ENCODE measurements around the gene MORN1.

MORN1 gene

GRCh38 chr1:2438038-2438437 lies 46.7 kb upstream of the MORN1 start:
- no peak for TF ChIP-seq EGR1 (IDR thresholded peaks at IDR 0.05)
- no peak for TF ChIP-seq RAD21 (IDR thresholded peaks at IDR 0.05; ENCODE audit: low read depth)
- no peak for TF ChIP-seq YY1 (IDR thresholded peaks at IDR 0.05; ENCODE audit: low read depth)
- no peak for TF ChIP-seq TAF1 (IDR thresholded peaks at IDR 0.05; ENCODE audit: low read depth)
- no peak for TF ChIP-seq MAX (IDR thresholded peaks at IDR 0.05)
- no peak for TF ChIP-seq EP300 (IDR thresholded peaks at IDR 0.05; ENCODE audit: borderline replicate concordance)
- no peak for TF ChIP-seq REST (IDR thresholded peaks at IDR 0.05; ENCODE audit: low read depth)
- no peak for TF ChIP-seq FOXM1 (IDR thresholded peaks at IDR 0.05; ENCODE audit: borderline replicate concordance, low read depth)
- TF ChIP-seq CREB1 (IDR thresholded peaks at IDR 0.05; ENCODE audit: low read depth) = no peak
- no peak for TF ChIP-seq ZBTB7A (IDR thresholded peaks at IDR 0.05; ENCODE audit: low read depth)
- TF ChIP-seq CEBPB (IDR thresholded peaks at IDR 0.05) = no peak
- TF ChIP-seq NFIC (IDR thresholded peaks at IDR 0.05) = no peak
- no peak for TF ChIP-seq TEAD4 (IDR thresholded peaks at IDR 0.05)
- no peak for TF ChIP-seq USF1 (IDR thresholded peaks at IDR 0.05)
- no peak for TF ChIP-seq TCF12 (IDR thresholded peaks at IDR 0.05; ENCODE audit: low read depth)

- TF ChIP-seq TAF1 (IDR thresholded peaks at IDR 0.05; ENCODE audit: low read depth) = no peak
- TF ChIP-seq CREB1 (IDR thresholded peaks at IDR 0.05; ENCODE audit: low read depth) = no peak
- no peak for TF ChIP-seq RAD21 (IDR thresholded peaks at IDR 0.05; ENCODE audit: low read depth)
- TF ChIP-seq USF1 (IDR thresholded peaks at IDR 0.05) = no peak
- no peak for TF ChIP-seq CEBPB (IDR thresholded peaks at IDR 0.05)
- no peak for TF ChIP-seq REST (IDR thresholded peaks at IDR 0.05; ENCODE audit: low read depth)
- TF ChIP-seq TEAD4 (IDR thresholded peaks at IDR 0.05) = no peak
- no peak for TF ChIP-seq MAX (IDR thresholded peaks at IDR 0.05)
- TF ChIP-seq TCF12 (IDR thresholded peaks at IDR 0.05; ENCODE audit: low read depth) = no peak
- no peak for TF ChIP-seq YY1 (IDR thresholded peaks at IDR 0.05; ENCODE audit: low read depth)
- TF ChIP-seq NFIC (IDR thresholded peaks at IDR 0.05) = no peak
- no peak for TF ChIP-seq ZBTB7A (IDR thresholded peaks at IDR 0.05; ENCODE audit: low read depth)
- no peak for TF ChIP-seq FOXM1 (IDR thresholded peaks at IDR 0.05; ENCODE audit: borderline replicate concordance, low read depth)
- no peak for TF ChIP-seq EP300 (IDR thresholded peaks at IDR 0.05; ENCODE audit: borderline replicate concordance)
- TF ChIP-seq EGR1 (IDR thresholded peaks at IDR 0.05) = no peak
Observed at GRCh38 chr1:2437617-2438016, 46.3 kb upstream of the MORN1 start.

GRCh38 chr1:2436876-2437275 lies 45.5 kb upstream of the MORN1 start:
- TF ChIP-seq FOXM1 (IDR thresholded peaks at IDR 0.05; ENCODE audit: borderline replicate concordance, low read depth) (no peak), TAF1 (IDR thresholded peaks at IDR 0.05; ENCODE audit: low read depth) (no peak), NFIC (IDR thresholded peaks at IDR 0.05) (no peak), ZBTB7A (IDR thresholded peaks at IDR 0.05; ENCODE audit: low read depth) (no peak), RAD21 (IDR thresholded peaks at IDR 0.05; ENCODE audit: low read depth) (no peak), TEAD4 (IDR thresholded peaks at IDR 0.05) (no peak), EP300 (IDR thresholded peaks at IDR 0.05; ENCODE audit: borderline replicate concordance) (no peak)

GRCh38 chr1:2435746-2436355 lies 44.5 kb upstream of the MORN1 start:
- TF ChIP-seq USF1 (IDR thresholded peaks at IDR 0.05) = no peak
- TF ChIP-seq CREB1 (IDR thresholded peaks at IDR 0.05; ENCODE audit: low read depth) = no peak

- TF ChIP-seq YY1 (IDR thresholded peaks at IDR 0.05; ENCODE audit: low read depth) = no peak
- TF ChIP-seq CREB1 (IDR thresholded peaks at IDR 0.05; ENCODE audit: low read depth) = no peak
- TF ChIP-seq FOXM1 (IDR thresholded peaks at IDR 0.05; ENCODE audit: borderline replicate concordance, low read depth) = no peak
- TF ChIP-seq USF1 (IDR thresholded peaks at IDR 0.05) = no peak
- no peak for TF ChIP-seq EP300 (IDR thresholded peaks at IDR 0.05; ENCODE audit: borderline replicate concordance)
- no peak for TF ChIP-seq MAX (IDR thresholded peaks at IDR 0.05)
- no peak for TF ChIP-seq TAF1 (IDR thresholded peaks at IDR 0.05; ENCODE audit: low read depth)
- TF ChIP-seq CEBPB (IDR thresholded peaks at IDR 0.05) = no peak
- TF ChIP-seq TEAD4 (IDR thresholded peaks at IDR 0.05) = no peak
- TF ChIP-seq REST (IDR thresholded peaks at IDR 0.05; ENCODE audit: low read depth) = no peak
- no peak for TF ChIP-seq RAD21 (IDR thresholded peaks at IDR 0.05; ENCODE audit: low read depth)
- no peak for TF ChIP-seq TCF12 (IDR thresholded peaks at IDR 0.05; ENCODE audit: low read depth)
- no peak for TF ChIP-seq NFIC (IDR thresholded peaks at IDR 0.05)
- no peak for TF ChIP-seq EGR1 (IDR thresholded peaks at IDR 0.05)
- TF ChIP-seq ZBTB7A (IDR thresholded peaks at IDR 0.05; ENCODE audit: low read depth) = no peak
Observed at GRCh38 chr1:2435091-2435490, 43.7 kb upstream of the MORN1 start.
